HG03280 (cell line): ENCODE results near the gene KRT34.
"Not testable (repeated sequence)": the region's sequence is repeated elsewhere in the genome, so short reads cannot be mapped to it uniquely, and the experiment has no call there.

Source experiments
- ATAC-seq: cut with Tn5 transposase; IDR thresholded peaks from one replicate; pipeline ENCODE4 v1.9.1; 2021; ENCODE audit warnings: mild to moderate bottlenecking, moderate library complexity; ENCODE audit not compliant: unreplicated experiment

Gene KRT34

DNA sequence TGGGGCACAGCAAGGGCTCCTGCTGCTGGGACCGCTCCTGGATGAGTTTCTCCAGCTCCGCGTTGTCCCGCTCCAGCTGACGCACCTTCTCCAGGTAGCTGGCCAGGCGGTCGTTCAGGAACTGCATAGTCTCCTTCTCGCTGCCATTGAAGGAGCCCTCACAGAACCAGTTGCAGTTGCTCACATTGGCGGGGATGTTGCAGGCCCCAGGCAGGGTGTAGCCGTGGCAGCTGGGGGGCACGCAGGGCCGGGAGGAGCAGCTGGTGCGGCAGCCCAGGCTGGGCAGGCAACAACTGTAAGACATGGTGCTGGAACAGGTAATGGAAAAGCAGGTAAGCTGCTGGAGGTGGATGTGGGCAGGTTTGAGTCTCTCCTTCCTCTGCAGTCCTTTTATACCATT lies at the start of gene KRT34:
Gene KRT34 (minus strand): TSS at position 364 of the 400 bp plus-strand sequence. CDS start 60 bp downstream, at position 304.
- not testable (repeated sequence) for ATAC-seq

DNA sequence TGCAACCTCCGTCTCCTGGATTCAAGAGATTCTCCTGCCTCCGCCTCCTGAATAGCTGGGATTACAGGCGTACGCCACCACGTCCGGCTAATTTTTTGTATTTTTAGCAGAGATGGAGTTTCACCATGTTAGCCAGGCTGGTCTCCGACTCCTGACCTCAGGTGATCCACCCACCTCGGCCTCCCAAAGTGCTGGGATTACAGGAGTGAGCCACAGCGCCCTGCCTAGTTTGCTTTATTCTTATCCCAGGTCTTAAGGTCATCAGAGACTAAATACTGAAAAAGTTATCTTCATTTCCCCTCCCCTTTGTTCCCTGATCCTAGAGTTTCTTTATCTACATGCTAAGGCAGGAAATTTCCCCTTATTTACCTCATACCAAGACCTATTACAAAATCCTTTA lies 48.3 kb upstream of the KRT34 start:
- ATAC-seq = not testable (repeated sequence)

DNA sequence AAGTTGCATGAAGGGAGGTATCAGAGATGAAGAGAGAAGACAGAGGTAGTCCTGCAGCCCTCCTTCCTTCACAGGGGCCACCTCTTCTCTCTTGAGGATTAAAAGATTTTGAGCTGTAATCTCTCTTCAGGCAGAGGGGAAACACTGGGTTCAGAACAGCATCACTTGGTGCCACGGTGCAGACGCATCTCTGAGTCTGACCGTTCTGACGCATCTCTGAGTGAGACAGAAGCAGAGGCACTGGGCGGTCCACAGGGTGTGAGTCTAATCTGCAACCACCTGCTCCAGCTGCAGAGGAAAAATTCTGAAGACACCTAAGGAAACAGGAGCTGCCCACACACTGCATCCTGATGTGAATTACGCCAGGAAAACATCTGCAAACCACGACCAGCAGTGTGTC lies 47.6 kb upstream of the KRT34 start:
- ATAC-seq = no peak

DNA sequence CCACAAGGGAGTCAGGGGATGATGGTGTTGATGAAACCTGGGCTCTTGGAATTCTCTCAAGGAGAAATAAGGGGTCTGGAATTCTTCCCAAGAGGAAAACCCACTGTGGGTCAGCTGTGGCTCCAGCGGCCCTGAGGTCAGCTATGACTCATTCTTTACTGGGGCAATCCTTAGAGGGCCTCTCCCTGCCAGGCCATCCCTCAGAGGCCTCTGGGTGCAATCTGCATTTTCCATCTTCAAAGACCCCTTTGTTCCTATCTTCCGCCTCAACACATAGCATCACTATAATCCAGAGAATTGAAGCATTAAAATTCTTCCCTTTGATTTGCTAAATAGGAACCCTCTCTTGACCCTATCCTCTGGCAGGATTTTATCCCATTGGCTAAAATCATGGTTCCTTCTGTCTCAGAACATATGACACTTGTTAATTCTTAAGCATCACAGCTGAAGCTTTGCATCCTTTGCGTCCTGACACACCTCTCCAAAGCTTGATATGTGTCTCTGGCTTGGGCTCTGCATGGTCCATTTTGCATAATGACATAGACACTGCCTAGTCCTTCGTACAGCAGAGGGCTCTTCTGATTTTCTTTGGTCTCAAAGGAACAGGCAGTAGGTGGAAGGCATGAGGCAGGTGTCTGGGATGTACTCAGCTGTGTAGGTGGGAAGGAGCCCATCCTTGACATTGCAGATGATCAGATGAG lies 46.6 kb upstream of the KRT34 start:
- ATAC-seq = no peak

DNA sequence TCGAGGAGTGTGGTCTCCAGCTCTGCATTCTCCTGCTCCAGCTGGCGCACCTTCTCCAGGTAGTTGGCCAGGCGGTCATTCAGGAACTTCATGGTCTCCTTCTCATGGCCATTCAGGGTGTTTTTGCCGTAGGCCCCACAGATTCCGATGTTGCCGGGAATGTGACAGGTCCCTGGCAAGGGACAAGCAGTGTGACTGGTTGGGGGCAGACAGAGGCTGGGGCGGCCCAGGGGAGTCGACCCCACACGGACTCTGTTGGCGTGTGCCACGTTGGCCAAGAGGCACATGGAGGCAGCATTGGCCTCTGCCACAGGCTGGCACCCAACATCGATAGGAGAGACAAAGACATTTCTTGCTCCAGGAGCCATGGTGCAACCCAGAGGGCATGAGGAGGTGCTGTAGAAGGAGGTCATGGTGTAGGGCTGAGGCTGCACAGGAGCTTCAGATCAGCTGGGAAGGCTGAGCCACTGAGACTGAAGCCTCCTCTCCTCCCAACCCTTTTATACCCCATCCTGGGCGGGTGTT lies 42.1 kb upstream of the KRT34 start, which contains the start of gene KRT37:
Gene KRT37 (minus strand): TSS at position 475 of the 525 bp plus-strand sequence. CDS start 62 bp downstream, at position 413.
- no peak for ATAC-seq

- ATAC-seq = not testable (repeated sequence)
Observed at GRCh38 chr17:41422586-41422985, 40.5 kb upstream of the KRT34 start.

- no peak for ATAC-seq
Observed at GRCh38 chr17:41421617-41422016, 39.5 kb upstream of the KRT34 start.

DNA sequence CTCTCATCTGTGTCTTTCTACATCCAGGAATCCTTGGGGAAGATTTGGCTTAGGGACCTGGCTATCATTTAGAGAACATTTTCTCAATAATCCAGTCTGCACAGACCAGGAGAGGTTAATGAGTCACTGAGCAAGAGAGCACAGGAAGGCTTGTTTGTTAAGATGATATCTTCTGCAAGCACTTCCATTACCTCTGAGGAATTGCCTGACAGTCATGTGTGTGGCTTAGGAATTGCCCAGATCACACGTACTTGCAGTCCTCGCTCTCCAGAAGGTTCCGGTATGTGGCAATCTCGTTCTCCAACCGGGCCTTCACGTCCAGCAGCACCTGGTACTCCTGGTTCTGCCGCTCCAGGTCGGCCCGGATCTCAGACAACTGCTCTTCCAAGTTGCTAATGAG lies 39.0 kb upstream of the KRT34 start:
- ATAC-seq = no peak

DNA sequence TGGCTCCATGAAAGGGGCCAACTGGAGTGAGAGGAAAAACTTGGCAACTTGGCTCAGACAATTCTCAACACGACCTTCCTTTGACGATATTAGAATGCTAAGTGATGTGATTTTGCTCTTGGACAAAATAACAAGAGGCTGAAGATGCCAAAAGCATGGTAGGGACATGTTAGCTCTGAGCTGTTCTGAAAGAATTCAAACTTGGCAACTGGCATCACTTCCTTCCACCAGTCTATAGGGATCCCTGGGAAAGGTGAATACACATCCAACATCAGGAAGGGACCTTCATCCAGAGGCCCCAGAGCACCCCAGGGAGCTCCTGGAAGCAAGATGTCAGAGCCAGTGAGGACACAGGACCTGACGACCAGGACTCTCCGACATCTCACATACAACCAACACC lies 38.0 kb upstream of the KRT34 start:
- no peak for ATAC-seq

- no peak for ATAC-seq
Observed at GRCh38 chr17:41419716-41420115, 37.6 kb upstream of the KRT34 start.

DNA sequence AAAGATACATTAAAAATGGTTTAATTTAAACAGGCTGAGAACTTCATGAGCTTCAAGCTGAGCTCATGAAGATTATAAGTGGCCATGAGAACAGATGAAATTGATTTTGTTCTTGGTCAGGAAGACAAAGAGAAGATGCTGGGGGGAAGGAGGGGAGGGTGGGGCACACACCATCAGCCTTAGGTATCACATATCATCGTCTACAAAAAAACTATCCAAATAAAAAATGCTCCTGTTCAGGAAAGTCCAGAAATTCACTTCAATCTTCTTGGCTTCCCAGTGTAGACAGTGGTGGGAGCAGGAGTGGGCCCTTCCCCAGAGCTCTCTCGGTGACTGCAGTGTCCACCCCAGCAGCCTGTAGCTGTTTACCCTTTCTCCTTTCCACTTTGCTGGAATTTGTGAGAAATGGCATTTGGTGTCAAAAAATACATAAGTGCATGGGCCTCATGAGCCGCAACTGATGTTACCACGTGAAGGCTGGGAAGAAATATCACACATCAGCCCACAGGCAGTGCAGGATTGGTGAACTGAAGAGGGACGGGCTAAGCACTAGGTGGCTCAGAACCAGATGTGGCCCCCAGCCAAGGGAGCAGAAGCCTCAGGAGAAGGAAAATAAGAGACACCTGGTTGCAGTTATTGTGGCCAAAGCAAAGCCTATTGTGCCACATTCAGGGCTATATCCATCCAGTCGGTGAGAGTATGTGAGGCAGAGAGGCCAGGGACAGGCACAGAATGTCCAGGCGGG lies 36.2 kb upstream of the KRT34 start:
- ATAC-seq = no peak

GRCh38 chr17:41417576-41418015 lies 35.5 kb upstream of the KRT34 start:
- no peak for ATAC-seq

DNA sequence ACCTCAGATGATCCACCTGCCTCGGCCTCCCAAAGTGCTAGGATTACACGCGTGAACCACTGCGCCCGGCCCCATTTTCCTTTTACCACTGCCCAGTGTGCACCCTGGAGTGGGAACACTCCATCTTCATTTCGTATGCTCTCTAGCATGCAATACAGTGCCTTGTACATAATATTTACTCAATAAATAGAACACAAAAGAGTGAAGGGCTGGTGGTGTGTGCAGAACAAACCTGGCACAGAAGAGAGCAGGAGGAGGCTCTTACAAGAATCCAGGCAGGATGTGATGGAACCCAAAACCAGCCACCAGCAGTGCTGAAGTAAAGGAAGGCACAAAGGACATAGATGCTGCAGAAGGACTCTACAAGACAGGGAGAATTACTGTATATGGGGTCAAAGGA lies 35.0 kb upstream of the KRT34 start:
- ATAC-seq = no peak

DNA sequence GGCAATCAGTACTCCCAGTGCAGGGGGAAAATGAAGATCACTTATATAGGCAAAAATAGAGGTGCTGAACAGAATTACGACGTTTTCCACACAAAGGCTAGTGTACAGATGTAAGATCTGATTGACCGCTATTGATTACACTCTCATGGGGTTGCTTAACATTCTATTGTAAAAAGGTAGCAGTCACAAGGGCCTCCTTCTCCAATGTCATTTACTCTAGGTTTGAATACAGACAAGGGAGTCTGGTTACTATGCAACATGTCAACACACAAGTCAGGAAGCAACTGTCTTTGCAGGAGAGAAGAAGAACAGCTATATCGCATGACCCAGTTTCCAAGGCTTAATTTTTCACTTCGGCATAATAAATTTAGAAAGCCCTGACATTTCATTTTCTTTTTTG lies 34.4 kb upstream of the KRT34 start:
- ATAC-seq = no peak

GRCh38 chr17:41415833-41416335 lies 33.8 kb upstream of the KRT34 start:
- no peak for ATAC-seq

DNA sequence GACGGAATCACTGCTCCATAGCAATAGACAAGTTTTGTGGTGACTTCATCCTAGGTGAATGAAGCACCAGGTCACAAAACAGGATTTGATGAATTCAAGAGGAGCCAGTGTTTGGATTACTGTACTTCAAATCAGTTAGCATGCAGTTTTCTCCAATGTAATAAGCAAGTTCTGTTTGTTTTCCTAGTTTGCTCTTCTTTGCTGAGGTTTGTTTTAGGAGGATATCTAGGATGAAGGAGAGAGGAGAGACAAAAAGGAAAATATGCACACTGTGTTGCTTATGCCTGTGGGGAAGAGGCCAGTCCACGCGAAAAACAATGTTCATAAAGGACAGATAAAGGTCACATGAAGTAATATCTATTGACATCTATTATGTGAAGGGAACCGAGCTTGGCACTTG lies 33.3 kb upstream of the KRT34 start:
- no peak for ATAC-seq

GRCh38 chr17:41413982-41414381 lies 31.9 kb upstream of the KRT34 start:
- no peak for ATAC-seq

GRCh38 chr17:41413353-41413957 lies 31.3 kb upstream of the KRT34 start:
- no peak for ATAC-seq

DNA sequence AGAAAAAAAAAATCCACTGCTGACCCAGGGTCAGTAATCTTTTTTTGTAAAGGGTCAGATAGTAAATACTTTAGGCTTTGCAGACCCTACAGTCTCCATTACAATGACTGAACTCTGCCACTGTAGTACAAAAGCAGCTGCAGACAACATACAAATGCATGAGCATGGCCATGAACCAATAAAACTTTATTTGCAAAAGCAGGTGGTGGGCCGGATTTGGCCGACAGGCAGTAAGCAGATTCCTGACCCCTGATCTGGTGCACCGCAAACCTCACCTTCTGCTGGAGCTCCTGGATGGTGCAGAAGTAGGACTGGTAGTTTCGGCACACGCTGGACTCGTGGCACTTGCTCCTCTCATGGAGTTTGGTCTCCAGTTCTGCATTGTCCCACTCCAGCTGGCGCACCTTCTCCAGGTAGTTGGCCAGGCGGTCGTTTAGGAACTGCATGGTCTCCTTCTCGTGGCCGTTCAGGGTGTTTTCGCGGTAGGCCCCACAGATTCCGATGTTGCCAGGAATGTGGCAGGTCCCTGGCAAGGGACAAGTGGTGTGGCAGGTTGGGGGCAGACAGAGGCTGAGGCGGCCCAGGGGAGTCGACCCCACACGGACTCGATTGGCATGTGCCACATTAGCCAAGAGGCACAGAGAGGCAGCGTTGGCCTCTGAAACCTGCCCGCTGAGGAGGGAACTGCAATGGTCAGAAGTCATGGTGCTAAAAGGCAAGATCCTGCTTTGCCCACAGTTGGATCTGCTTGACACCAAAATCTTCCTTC lies 29.1 kb upstream of the KRT34 start:
- no peak for ATAC-seq

- no peak for ATAC-seq
Observed at GRCh38 chr17:41407226-41407625, 25.1 kb upstream of the KRT34 start.

- ATAC-seq = no peak
Observed at GRCh38 chr17:41406205-41406604, 24.1 kb upstream of the KRT34 start.
